ENCODE measurements around the gene YWHAE. TPM values are rescaled to one million over a fixed set of nuclear protein-coding genes. Genes with fewer than 3 reads are reported as not detected.
A peak's percentile ranks its signal among the peaks of the same experiment; 100 is the strongest.
"Not testable (repeated sequence)": the region's sequence is repeated elsewhere in the genome, so short reads cannot be mapped to it uniquely, and the experiment has no call there.

YWHAE gene
- total RNA-seq, 2 experiments from 2014 or later: 267 to 646 TPM

- peaks cover 55% of the 10 kb centered on the region for H4K20me1 ChIP-seq (ENCODE audit: insufficient read depth, low read length)
- DNase-seq (ENCODE audit: low spot score): no peak
Measured at GRCh38 chr17:1379930-1380313, 20.1 kb downstream of the YWHAE start.

DNA sequence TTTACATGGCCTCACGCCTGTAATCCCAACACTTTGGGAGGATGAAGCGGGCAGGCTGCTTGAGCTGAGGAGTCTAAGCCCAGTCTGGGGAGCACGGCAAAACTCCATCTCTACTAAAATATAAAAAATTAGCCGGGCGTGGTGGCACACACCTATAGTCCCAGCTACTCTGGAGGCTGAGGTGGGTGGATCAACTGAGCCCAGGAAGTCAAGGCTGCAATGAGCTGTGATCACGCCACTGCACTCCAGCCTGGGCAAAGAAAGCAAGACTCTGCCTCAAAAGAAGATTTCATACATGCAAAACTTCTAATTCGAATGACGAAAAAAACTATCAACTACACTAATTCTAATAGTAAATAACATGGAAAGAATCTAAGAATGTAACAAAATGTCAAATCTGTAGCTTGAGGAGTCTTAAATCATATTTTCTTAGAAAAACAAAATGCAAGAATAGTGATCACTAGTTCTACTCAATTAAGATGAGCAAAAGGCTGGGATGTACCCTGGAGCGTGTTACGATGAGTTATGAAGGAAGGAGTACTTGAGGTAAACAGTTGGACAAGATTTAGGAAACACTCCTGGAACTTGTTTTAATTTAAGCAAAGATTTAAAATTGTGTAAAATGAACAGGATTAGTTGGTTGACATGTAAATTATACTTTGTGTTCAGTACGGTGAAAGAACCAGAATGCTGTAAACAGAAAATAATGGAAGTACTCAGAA, 20.7 kb downstream of the YWHAE start:
- Histone ChIP-seq H3K4me2 (ENCODE audit: low read length) (peak overlapping the region; percentile 25; the same call in 1 of the 2 replicates), H3K36me3 (ENCODE audit: insufficient read depth, low read length) (peaks cover 87% of the 10 kb centered on the region), H4K20me1 (ENCODE audit: insufficient read depth, low read length) (peaks cover 61% of the 10 kb centered on the region), H3K9me3 (ENCODE audit: low read length) (no peaks in the 10 kb centered on the region), H3K4me3 (ENCODE audit: low read depth, low read length, poor library complexity, severe bottlenecking) (no peak overlapping the region), H3K9me2 (ENCODE audit: insufficient read depth, low read length) (no peaks in the 10 kb centered on the region), H3K79me2 (ENCODE audit: insufficient read depth, low read depth, low read length) (peaks cover 98% of the 10 kb centered on the region), H2AFZ (ENCODE audit: low read length) (no peak overlapping the region), H3K4me1 (ENCODE audit: insufficient read depth, low read length, poor library complexity, severe bottlenecking) (peaks cover 73% of the 10 kb centered on the region), H3K27ac (ENCODE audit: low read depth, low read length, poor library complexity, severe bottlenecking) (peak overlapping the region; percentile 14)
- no peak for DNase-seq (ENCODE audit: low spot score)
- POLR2A ChIA-PET: interaction anchor here (0.7 to 1.9 kb wide), 5 partner anchors 7 to 219 kb away, joined by 3 to 8 read pairs (median 4); no protein-coding TSS in a partner anchor
- no TSS peak for BruUV-seq (replicated peaks)
- no peak for TF ChIP-seq CTCF (conservative IDR thresholded peaks at IDR 0.05; ENCODE audit: low read length)
- no peak for TF ChIP-seq EZH2phosphoT487 (IDR thresholded peaks at IDR 0.05; ENCODE audit: borderline replicate concordance, low read depth, low read length)
- intact Hi-C loops (cut with micrococcal nuclease; ENCODE audit: unreplicated experiment): no loop called here
- CTCF ChIA-PET (ENCODE audit: unreplicated experiment): interaction anchor here (1.0 to 1.2 kb wide), 2 partner anchors 10 to 12 kb away, joined by 3 read pairs; no protein-coding TSS in a partner anchor

More at GRCh38 chr17:1379930-1380313, 20.1 kb downstream of the YWHAE start:
- H3K36me3 ChIP-seq (ENCODE audit: insufficient read depth, low read length): peaks cover 87% of the 10 kb centered on the region
- H3K79me2 ChIP-seq (ENCODE audit: insufficient read depth, low read depth, low read length): peaks cover 98% of the 10 kb centered on the region
- peaks cover 68% of the 10 kb centered on the region for H3K4me1 ChIP-seq (ENCODE audit: insufficient read depth, low read length, poor library complexity, severe bottlenecking)
- H3K4me3 ChIP-seq (ENCODE audit: low read depth, low read length, poor library complexity, severe bottlenecking): no peak overlapping the region
- no peaks in the 10 kb centered on the region for H3K9me2 ChIP-seq (ENCODE audit: insufficient read depth, low read length)
- no peaks in the 10 kb centered on the region for H3K9me3 ChIP-seq (ENCODE audit: low read length)
- intact Hi-C loops (cut with micrococcal nuclease; ENCODE audit: unreplicated experiment): no loop called here
- H3K27ac ChIP-seq (ENCODE audit: low read depth, low read length, poor library complexity, severe bottlenecking): peak overlapping the region; percentile 14
- TF ChIP-seq CTCF (conservative IDR thresholded peaks at IDR 0.05; ENCODE audit: low read length): no peak
- no peak for TF ChIP-seq EZH2phosphoT487 (IDR thresholded peaks at IDR 0.05; ENCODE audit: borderline replicate concordance, low read depth, low read length)
- no TSS peak for BruUV-seq (replicated peaks)
- ChIA-PET POLR2A (interaction anchor here (0.7 to 1.9 kb wide), 6 partner anchors 8 to 17 kb away, joined by 3 to 8 read pairs (median 4); no protein-coding TSS in a partner anchor), CTCF (ENCODE audit: unreplicated experiment) (no interaction called here)
- no peak overlapping the region for H2AFZ ChIP-seq (ENCODE audit: low read length)
- H3K4me2 ChIP-seq (ENCODE audit: low read length): peak overlapping the region; percentile 25; the same call in 1 of the 2 replicates

DNA sequence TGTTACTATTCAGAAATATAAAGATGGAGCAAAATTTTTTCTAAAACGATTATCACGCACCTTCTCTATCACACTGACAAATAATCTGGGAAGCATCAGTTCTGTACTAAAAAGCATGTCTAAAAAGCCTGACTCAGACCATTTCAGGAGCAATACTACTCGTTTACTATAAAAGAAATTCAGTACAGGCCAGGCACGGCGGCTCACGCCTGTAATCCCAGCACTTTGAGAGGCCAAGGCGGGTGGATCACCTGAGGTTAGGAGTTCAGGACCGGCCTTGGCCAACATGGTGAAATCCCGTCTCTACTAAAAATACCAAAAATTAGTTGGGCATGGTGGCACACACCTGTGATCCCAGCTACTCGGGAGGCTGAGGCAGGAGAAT, 21.6 kb downstream of the YWHAE start:
- H3K9me3 ChIP-seq (ENCODE audit: low read length); intact Hi-C loops (cut with micrococcal nuclease; ENCODE audit: unreplicated experiment); DNase-seq (ENCODE audit: low spot score); BruUV-seq (replicated peaks); H3K27ac ChIP-seq (ENCODE audit: low read depth, low read length, poor library complexity, severe bottlenecking); H2AFZ ChIP-seq (ENCODE audit: low read length); H3K4me3 ChIP-seq (ENCODE audit: low read depth, low read length, poor library complexity, severe bottlenecking); H3K9me2 ChIP-seq (ENCODE audit: insufficient read depth, low read length): not testable (repeated sequence)
- POLR2A ChIA-PET: interaction anchor here (0.7 kb wide), 2 partner anchors 17 to 218 kb away, joined by 3 to 7 read pairs; no protein-coding TSS in a partner anchor
- H3K36me3 ChIP-seq (ENCODE audit: insufficient read depth, low read length): peaks cover 88% of the 10 kb centered on the region
- peaks cover 61% of the 10 kb centered on the region for H4K20me1 ChIP-seq (ENCODE audit: insufficient read depth, low read length)
- peaks cover 98% of the 10 kb centered on the region for H3K79me2 ChIP-seq (ENCODE audit: insufficient read depth, low read depth, low read length)
- H3K4me1 ChIP-seq (ENCODE audit: insufficient read depth, low read length, poor library complexity, severe bottlenecking): peaks cover 74% of the 10 kb centered on the region
- CTCF ChIA-PET (ENCODE audit: unreplicated experiment): interaction anchor here (1.0 to 1.2 kb wide), 2 partner anchors 11 to 13 kb away, joined by 3 read pairs; no protein-coding TSS in a partner anchor
- H3K4me2 ChIP-seq (ENCODE audit: low read length): peak overlapping the region; percentile 63
